HG03175 (cell line): Measurements from ENCODE around the gene FAM180A.
"Not testable (repeated sequence)": the region's sequence is repeated elsewhere in the genome, so short reads cannot be mapped to it uniquely, and the experiment has no call there.

ENCODE experiments used
- ATAC-seq: cut with Tn5 transposase; IDR thresholded peaks from one replicate; pipeline ENCODE4 v1.9.1; 2021; ENCODE audit warnings: mild to moderate bottlenecking, moderate library complexity; ENCODE audit not compliant: unreplicated experiment

FAM180A gene

GRCh38 chr7:135742371-135742770 is 6.2 kb downstream of the FAM180A start:
- no peak for ATAC-seq

- ATAC-seq, result no peak
Measured at GRCh38 chr7:135741905-135742304, 6.7 kb downstream of the FAM180A start.

- no peak for ATAC-seq
Measured at GRCh38 chr7:135740889-135741288, 7.7 kb downstream of the FAM180A start.

GRCh38 chr7:135737306-135737647 is 11.3 kb downstream of the FAM180A start:
- not testable (repeated sequence) for ATAC-seq

GRCh38 chr7:135736586-135737305 is 11.9 kb downstream of the FAM180A start:
- no peak for ATAC-seq

- ATAC-seq, result no peak
Measured at GRCh38 chr7:135734343-135734689, 14.3 kb downstream of the FAM180A start.

- no peak for ATAC-seq
Measured at GRCh38 chr7:135733603-135734342, 14.8 kb downstream of the FAM180A start.

- ATAC-seq, result no peak
Measured at GRCh38 chr7:135731131-135731530, 17.5 kb downstream of the FAM180A start.

- no peak for ATAC-seq
Measured at GRCh38 chr7:135729230-135729629, 19.4 kb downstream of the FAM180A start.

GRCh38 chr7:135728136-135728669 is 20.4 kb downstream of the FAM180A start, which contains the start of gene SLC13A4:
Gene SLC13A4, minus strand, starts transcription at chr7:135728186. Its CDS starts 690 bp downstream, at chr7:135727496.
- ATAC-seq, result no peak

GRCh38 chr7:135726911-135727673 is 21.5 kb downstream of the FAM180A start:
- ATAC-seq, result no peak

GRCh38 chr7:135726276-135726788 is 22.3 kb downstream of the FAM180A start:
- no peak for ATAC-seq

- ATAC-seq, result no peak
Measured at GRCh38 chr7:135723411-135723810, 25.2 kb downstream of the FAM180A start.

- ATAC-seq, result no peak
Measured at GRCh38 chr7:135721198-135721820, 27.3 kb downstream of the FAM180A start.

- ATAC-seq, result no peak
Measured at GRCh38 chr7:135719688-135720087, 28.9 kb downstream of the FAM180A start.

GRCh38 chr7:135718794-135719437 is 29.7 kb downstream of the FAM180A start:
- ATAC-seq, result no peak

GRCh38 chr7:135718219-135718618 is 30.4 kb downstream of the FAM180A start:
- ATAC-seq, result no peak

- ATAC-seq, result no peak
Measured at GRCh38 chr7:135717693-135718092, 30.9 kb downstream of the FAM180A start.

GRCh38 chr7:135716677-135717238 is 31.9 kb downstream of the FAM180A start:
- no peak for ATAC-seq

- no peak for ATAC-seq
Measured at GRCh38 chr7:135715673-135716072, 32.9 kb downstream of the FAM180A start.
